Suppressor macrophage treated with lipopolysaccharide for 4 hours (primary cell): ENCODE measurements around the gene IMP4.

Experiments
- DNase-seq: peaks from one replicate; pipeline ENCODE4 v3.0.0-alpha.2; 2020

IMP4 gene

GRCh38 chr2:130378206-130378897, 35.7 kb downstream of the IMP4 start:
- DNase-seq, result no peak

GRCh38 chr2:130378898-130379214, 36.2 kb downstream of the IMP4 start:
- DNase-seq, result no peak

GRCh38 chr2:130380096-130380934, 37.6 kb downstream of the IMP4 start:
- DNase-seq, result no peak

GRCh38 chr2:130381145-130381544, 38.4 kb downstream of the IMP4 start:
- no peak for DNase-seq

GRCh38 chr2:130381619-130382018, 38.9 kb downstream of the IMP4 start:
- peak; percentile 15 for DNase-seq

GRCh38 chr2:130382313-130382917, 39.7 kb downstream of the IMP4 start:
- DNase-seq, result no peak

GRCh38 chr2:130385709-130386108, 43.0 kb downstream of the IMP4 start:
- DNase-seq, result peak; percentile 55

GRCh38 chr2:130387071-130387400, 44.3 kb downstream of the IMP4 start:
- DNase-seq, result no peak

GRCh38 chr2:130387804-130388203, 45.1 kb downstream of the IMP4 start:
- no peak for DNase-seq

GRCh38 chr2:130388221-130388907, 45.7 kb downstream of the IMP4 start:
- no peak for DNase-seq

- DNase-seq, result peak; percentile 52
Measured at GRCh38 chr2:130389358-130389757, 46.7 kb downstream of the IMP4 start.

- DNase-seq, result no peak
Measured at GRCh38 chr2:130389783-130390182, 47.1 kb downstream of the IMP4 start.

- DNase-seq, result peak; percentile 62
Measured at GRCh38 chr2:130390460-130391057, 47.9 kb downstream of the IMP4 start.

- DNase-seq, result peak; percentile 86
Measured at GRCh38 chr2:130391058-130391871, 48.6 kb downstream of the IMP4 start.

- peak; percentile 49 for DNase-seq
Measured at GRCh38 chr2:130391872-130392670, 49.4 kb downstream of the IMP4 start.

- DNase-seq, result no peak
Measured at GRCh38 chr2:130393318-130393910, 50.7 kb downstream of the IMP4 start.
